Muscle of arm (tissue), 12 donors: ENCODE data around the gene PTPRG. TPM values are rescaled to one million over a fixed set of nuclear protein-coding genes. Genes with fewer than 3 reads are reported as not detected.

Experiments
- DNase-seq: peaks from one replicate; pipeline ENCODE4 v3.0.0-alpha.2; 2013
- polyA plus RNA-seq, 12 donors: library from polyadenylated mRNA; unstranded; fragments of 120-200 nt; gene quantifications; one replicate each; pipeline ENCODE4 v1.2.1, GENCODE V29; 2013; ENCODE audit not compliant: insufficient read length in 12 of 12

The PTPRG gene
- polyA plus RNA-seq, 12 donors, result 22.6 to 37.0 (median 31.4) TPM; not detected in 1

DNA sequence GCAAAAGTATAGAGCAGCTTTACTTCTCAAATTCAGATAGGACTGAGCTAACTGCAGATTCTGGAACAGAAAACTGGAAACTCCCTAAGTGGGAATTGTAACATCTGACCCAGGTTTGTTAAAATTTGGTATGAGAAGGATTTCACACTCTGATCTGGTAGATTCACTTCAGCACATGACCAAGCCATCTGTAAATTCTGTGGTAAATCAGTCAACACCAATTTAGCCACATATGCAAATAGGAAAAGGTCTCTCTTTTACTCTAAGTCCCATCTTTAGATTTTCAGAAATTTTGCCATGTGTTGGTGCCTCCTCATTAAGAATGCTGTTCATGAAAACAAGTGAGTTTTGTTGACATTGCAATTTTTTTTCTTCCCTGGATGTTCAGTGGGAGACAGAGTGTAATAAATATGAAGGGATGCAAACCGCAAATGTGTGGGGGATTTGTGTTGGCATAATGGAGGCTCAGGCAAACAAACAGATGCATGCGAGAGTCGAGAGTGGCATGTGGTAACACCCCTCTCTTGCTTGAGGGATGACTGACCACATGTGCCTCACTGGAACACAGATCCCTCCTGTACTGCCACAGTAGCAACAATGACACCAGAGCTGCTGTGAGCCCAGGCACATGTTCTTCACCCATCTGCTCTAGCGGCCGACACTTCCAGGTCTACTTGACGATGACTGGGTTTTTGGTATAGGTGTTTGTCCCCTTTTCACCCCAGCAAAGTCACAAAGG, 665.4 kb downstream of the PTPRG start:
- DNase-seq, result no peak

DNA sequence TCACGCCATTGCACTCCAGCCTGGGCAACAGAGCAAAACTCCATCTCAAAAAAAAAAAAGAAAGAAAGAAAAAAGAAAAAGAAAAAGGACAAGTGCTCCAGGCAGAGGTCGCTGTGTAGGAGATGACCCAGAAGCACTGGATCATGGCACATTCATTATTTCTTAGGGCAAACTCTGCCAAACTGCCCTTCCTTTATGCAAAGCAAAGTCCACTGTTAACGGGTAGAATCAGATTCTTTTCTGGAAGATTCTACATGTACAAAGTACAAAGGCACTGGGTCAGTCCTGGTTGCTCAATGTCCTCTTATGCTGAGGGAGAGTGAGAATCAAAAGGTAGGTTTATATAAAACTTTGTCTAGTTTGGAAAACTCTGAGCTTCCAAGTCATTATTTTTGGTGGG, 667.1 kb downstream of the PTPRG start:
- no peak for DNase-seq

DNA sequence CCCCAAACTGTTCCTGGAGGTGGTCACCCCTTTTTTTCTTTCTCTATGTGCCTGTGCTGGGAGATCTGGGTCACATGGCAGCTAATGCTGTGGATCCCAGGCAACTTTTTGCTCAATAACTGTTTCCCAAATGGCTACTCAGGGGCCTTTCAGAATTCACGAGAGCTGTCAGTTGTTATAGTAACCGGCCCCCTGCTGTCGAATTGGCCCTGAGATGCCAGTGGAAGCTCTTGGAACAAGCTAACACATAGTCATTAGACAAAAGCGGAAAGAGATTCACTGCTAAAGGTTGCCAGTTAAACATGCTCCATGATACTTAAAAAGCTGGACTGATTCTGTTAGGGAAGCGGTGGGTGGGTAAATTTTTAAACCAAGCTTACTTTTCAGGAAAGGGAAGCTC, 667.8 kb downstream of the PTPRG start:
- DNase-seq, result no peak

DNA sequence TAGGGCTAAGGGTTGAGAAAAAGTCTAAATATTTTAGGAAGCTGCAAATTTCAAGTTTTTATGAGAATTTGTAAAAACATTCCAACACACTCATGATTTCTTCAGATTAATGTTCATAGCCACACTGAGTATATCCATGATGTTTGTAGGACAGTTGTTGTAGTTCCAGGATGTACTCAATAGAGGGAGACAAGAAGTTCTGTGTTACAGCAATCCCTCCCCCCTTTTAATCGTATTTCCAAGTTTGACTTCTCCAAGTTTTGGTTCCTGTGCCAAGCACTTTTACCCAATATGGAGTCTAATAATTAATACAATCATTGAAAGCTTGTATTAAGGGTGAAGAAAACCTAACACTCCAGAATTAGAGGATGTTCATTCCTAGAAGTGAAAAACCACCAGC, 668.5 kb downstream of the PTPRG start:
- no peak for DNase-seq

DNA sequence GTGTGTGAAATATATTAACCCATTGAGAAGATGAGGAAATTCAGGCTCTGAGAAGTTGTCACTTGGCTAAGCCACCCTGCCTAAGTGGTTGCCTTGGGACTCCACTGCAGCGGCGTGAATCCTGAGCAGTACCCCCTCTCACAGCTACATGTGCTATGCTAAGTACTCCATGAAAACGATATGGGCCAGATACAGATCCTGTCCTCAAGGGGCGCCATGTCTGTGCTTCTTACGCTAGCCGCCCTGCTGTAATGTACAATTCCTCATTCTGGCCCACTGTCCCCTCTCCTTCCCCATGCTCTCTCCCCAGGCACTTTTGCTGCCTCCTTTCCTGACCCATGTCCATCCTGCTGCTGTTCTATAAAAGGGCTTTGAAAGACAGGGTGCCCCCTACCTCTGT, 671.7 kb downstream of the PTPRG start:
- no peak for DNase-seq

DNA sequence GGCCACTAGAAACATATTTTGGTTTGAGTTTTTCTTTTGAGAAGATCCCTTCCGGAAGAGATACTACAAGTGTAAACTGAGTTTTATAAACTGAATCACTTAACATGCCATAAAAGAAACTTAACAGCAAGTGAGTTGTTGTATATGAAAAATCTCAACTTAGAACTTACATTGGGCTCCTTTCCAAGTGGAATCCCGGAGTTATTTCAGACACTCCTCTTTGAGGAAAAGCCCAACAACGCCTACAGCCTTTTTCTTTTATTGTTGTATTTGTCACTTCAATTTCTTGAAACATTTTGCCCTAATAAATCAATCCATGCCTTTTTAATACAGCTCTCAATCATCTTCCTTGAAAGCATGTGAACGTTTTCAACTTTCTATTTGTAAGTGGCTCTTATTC, 674.6 kb downstream of the PTPRG start:
- DNase-seq, result peak; percentile 30

DNA sequence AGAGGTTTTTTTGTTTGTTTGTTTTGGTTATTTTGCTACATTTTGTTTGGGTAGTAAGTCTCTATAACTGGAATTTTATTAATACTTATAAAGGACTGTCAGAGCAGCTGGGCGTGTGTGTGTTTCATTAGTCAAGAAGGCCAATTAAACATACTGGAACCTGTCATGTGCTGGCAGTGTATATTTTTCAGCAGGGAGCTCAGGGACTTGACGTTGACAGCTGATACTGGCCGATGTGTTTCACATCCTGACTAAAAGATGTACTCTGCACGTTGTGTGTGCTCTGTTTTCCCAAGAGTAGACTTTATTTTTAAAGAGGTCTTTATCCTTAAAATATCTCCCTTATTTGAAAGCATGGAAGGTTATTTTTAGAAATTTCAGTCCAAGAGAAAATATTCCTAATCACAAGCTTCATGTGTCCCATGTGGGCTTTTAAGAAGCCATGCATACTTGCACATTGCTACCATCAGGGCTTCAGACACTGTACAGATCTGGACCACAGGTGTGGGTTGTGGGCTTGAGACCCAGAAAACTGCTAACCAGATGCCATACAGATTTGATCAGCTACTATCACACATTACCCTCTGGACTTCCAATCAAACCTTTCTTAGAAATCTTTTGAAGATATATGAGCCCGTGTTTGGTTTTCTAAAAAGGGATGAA, 676.0 kb downstream of the PTPRG start:
- no peak for DNase-seq

DNA sequence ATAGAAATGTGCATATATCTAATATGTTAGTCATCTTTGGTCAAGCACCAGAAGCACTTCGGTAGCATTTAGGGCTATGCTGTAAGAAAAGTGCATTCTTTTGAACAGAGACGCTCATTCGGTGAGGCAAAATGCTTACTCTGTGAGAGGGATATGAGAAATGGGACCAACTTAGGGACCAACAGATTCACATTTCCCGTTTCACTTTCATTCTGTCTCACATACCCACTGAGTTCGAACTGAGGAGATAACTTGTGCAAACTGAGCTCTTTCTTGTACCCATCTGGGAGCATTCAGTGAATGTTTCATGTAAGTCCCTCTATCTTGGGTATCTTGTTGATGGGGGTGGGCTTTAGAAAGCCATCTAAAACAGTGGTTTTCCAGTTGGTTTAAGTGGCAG, 676.6 kb downstream of the PTPRG start:
- no peak for DNase-seq

DNA sequence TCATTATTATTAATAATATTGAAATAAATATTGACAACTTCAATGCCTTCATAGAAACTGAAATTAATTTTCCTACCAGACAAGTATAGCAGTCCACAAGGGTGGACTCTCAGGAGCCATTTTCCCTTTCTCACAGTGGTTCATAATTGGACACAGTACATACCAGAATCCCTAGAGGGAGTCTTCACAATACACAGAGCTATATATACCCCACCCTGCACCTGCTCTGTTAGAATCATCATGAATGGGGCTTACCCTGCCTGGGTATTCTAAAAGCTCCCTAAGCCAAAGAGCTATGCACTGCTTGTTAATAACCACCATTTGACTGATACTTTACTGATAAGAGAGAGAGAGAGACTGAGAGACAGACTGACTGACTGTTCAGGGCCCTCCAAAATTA, 677.1 kb downstream of the PTPRG start:
- no peak for DNase-seq

DNA sequence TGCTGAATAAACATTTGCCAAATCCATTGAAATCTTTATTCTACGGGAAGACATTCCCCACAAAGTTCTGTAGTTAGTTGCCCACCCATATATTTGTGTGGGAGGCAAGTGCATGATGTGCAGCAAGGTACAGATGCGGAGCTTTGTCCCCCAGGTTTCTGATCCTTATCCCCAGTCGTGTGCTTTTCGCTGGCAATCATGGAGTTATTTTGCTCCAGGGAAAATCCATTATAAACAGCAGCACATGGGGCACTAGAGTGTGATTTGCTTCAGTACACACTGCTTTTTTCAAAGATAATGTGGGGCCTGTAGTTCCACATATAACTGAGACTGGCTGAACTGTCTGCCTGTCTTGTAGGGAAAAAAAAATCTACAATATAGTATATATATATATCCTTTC, 679.9 kb downstream of the PTPRG start:
- no peak for DNase-seq

DNA sequence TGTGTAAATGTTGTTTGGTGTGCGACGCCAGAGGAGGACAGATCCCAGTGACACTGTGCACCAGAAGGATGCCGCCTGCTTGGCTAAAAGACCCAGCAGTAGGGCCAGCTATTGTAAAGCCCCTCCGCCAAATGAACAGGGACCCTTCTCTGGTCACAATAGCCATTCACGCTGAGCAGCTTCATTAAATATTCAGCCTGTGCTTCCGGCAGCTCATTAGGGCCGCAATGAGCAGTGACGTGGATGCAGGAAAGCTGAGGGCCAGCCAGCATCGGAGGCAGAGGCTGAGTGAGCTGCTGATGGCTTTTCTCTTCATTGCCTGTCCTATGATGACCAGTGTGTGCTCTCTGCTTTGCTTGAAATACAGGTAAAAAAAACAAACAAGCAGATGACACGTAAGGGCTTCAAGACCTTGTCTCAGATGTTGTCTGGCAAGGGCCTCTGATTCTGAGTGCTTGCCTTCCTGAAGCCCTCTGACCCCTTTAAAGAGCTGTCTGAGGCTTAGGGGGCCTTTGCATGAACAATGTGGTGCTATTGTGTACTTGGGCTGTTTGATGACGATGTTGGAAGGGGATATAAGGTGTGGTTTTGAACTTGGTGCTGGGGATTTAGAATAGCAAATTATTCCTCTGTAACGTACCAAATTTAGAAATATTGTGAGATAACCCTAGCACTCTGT, 681.6 kb downstream of the PTPRG start:
- DNase-seq, result no peak

DNA sequence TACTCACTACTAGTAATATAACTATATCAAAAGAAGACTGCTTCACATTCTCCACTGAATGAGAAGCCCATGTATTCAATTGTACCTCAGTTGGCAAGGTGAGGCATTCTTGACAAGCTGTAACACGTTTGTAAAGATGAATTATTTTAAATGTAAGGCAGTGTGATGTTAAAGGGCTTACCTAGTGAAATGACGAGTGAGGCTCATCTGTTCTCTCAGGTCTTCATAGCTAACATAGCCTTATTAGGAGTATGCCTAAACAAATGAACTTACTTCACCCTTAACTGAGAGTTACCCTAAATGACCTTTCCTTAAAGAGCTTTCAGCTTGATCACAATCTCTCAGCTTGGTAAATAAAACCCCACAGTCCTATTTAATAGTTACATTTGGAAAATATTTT, 684.7 kb downstream of the PTPRG start:
- no peak for DNase-seq

DNA sequence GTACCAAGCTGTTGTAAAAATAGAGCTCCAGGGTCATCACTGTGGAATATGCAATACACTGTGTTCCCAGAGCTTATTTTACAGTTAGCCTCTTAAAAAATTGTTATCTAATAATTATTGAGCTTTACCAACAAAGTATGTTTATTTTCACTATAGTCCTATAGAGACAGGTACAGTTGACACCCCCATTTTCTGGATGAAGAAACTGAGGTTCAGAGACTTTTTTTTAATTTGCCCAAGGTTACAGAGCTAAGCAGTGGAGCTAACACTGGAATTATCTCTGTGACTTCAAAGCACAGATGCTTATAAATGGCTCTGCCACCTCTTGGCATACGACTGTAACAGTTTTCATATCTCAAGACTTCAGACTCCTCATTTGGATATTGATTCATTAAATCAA, 685.6 kb downstream of the PTPRG start:
- DNase-seq, result no peak

DNA sequence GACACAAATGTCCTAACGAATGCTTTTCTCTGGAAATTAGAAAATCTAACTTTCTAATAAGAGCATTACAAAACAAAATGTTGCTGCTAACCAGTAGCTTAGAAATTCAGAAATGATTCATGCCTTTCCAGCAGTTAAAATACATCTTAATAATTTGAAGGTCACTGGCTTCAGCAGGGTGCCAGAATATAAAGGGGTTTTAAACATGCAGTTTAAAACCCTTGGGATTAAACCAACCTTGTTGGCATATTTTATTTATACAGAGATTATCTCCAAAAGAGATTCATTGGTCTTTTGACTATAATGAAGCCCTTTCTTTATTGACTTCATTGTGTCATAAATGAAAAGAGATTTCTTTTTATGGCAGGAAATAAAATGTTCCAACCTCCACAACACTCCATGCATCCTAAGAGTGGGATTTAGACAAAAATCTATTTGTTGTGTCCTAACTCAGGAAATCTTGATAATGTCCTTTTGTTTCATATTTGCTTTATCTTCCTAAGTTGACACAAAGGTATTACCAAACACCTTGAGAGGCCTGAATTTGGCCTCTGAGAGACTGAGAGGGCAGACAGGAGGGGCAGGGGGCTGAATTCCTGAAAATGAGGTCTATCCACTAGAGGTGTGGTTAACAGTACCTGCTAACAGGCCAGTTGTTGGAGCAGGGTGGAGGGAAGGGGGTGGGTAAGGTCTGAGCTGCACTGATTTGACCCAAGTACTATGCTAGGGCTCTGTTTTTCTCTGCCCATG, 687.5 kb downstream of the PTPRG start:
- no peak for DNase-seq

DNA sequence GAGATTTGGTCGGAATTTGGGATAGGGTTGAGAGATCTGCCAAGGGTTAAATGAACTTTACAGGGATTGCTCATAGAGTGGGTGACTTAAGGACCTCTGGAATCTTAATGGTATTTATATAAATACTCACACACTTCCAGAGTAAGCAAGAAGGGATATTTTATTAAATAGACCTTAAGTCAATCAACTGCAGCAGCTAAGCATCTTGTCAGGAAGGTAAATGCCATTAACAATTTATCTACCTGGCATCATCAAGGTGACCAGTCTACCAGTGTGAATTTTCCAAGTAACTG, 688.1 kb downstream of the PTPRG start:
- DNase-seq, result no peak

DNA sequence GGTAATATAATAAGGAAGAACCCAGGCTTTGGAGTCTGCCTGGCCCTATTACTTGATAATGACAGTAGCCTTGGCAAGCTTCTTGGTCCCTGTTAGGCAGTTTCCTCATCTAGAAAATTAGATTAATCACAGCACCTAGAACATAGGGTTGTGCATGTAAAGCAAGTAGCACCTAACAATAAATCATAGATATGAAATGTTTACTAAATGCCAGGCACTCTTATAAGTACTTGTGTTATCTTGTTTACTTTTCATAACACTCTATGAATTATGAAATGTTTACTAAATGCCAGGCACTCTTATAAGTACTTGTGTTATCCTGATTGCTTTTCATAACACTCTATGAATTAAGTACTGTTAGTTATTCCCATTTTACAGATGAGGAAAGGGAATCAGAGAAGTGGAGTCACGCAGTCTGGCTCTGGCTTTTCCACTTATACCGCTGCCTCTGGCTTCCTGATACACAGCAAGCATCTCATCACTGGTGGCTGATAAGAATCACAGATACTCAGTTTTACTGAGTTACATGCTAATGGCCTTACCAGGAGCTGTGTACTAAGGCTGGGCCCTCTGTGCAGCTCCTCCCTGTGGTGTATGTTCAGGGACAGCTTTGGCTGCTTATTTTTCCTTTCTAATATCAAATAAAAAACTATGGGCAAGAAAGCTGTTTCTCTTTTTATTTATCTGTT, 688.6 kb downstream of the PTPRG start:
- DNase-seq, result no peak

DNA sequence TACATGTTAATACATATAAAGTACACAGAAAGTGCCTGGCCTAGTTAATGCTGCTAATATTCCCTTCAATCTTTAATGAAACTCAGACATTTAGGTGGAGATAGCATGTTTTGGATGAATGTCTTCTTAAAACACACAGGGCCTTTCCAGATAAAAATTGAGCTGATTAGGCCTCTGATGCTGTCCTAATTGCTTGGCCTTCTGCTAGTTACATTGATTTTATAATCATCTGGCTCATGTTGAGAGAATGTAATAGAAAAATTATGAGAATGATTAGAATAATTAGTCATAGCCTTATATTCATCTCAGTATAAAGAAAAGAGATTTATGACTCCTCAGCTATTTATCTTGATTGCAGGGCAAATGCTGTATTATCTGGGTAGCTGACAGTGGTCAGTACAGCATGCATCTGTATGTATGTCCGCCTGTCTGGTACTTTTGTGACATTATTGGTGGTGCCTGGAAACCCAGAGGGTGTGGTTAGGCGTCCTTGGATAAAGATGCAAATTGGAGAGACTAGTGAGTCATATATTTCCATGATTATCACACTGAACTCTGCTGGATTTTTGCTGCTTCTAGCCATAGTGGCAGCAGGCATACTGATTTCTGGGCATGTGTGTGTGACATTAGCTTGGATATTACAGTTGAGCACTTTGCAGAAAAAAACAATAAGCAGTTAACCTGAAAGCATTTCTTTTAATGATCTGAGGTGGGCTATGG, 691.2 kb downstream of the PTPRG start:
- DNase-seq, result no peak

DNA sequence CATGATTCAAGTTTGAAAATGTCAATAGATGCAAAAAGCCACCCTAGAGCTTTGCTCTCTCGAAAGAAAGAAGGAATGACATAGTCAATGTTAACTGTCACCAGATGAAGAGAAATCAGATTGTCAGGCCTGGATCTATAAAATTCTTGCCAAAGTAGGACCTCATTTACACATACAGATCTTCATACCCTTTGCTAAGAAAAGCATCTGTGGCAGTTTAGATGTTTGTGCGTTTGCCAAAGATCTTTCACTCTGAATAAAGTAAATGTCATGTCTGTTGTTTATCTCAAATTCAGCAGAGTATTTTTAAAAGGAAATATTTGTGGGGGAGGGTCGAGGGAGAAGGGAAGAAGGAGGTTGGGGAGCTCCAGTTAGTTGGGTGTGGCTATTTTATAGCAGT, 692.6 kb downstream of the PTPRG start:
- DNase-seq, result no peak

DNA sequence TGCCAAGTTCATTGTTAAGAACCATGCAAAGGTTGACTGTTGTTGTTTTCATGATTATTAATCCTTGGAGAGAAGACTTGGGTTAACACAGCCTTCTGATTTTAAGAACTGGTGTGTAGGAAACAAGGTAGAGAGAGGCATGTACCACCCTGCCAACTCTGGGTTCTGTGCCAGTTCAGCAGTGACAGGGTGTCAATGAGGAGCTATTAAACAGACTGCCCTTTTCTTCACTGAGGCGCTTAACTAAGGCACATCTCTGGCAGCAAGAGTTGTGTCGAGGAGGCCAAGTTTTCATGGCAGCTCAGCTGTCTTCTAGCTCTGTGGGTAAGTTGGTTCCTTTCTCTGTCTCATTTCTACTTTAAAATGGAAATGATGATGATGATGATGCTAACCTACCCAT, 694.4 kb downstream of the PTPRG start:
- DNase-seq, result no peak

DNA sequence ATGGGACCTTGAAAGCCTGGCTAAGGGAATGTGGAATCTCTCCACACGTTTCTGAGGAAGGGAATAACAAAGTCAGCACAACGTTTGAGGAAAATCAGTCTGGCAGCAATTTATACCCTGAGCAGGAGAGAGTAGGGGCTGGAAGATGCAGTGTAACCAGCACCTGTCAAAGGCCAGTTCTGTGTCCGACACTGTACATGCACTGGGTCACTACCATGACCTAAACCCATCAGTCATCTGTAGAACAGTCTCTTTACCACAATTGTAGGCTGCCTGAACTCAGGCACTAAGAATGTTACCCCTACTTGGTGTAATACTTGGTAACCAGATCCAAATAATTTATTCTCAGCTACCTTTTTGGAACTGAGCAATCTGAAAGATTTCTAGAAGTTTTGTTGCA, 698.6 kb downstream of the PTPRG start:
- DNase-seq, result no peak

DNA sequence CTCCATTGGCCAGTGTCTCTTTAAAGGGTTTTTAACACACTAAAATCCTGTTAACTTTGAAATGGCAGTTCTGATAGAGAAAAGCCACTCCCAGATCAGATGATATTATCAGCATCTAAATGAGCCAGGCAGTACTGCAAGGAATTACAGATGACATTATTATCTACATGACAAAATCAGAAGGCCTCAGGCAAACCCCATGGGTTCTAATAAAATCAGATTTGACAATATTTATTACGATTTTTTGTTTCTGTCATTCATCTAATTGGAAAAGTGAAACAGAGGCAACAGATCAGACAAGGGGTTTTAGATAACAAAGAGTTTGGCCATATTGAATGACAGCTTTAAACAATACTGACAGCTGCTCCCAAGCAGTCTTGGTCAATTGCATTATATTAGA, 699.3 kb downstream of the PTPRG start:
- DNase-seq, result no peak
